Measurements from ENCODE around the gene A3GALT2. TPM values are rescaled to one million over a fixed set of nuclear protein-coding genes. Genes with fewer than 3 reads are reported as not detected.
"Not testable (repeated sequence)": the region's sequence is repeated elsewhere in the genome, so short reads cannot be mapped to it uniquely, and the experiment has no call there.

The A3GALT2 gene
- total RNA-seq, 2 donors from 2014 or later = 0.24 TPM; not detected in 1

DNA sequence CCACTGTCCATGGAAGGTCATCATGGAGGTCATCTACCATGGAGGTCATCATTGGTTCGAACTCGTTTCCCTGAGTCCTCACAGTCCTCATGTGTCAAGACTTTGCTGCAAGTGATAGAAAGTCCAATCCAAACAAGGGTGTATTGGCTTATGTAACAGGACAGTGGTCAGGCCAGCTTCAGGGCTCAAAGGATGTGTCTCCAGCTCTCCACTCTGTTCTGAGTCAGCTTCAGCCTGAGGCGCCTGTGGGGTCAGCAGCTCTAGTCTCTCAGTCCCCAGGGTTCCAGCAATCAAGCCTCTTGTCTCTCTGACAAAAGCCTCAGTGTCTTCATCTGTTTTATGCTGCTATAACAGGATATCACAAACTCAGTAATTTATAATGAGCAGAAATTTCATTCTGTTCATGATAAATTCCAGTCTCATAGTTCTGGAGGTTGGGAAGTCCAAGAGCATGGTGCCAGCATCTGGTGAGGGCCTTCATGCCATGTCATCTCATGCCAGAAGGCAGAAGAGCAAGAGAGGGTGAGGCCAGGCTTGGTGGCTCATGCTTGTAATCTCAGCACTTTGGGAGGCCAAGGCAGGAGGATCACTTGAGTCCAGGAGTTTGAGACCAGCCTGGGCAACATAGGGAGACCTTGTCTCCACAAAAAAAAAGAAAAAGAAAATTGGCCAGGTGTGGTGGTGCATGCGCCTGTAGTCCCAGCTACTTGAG lies 19.5 kb downstream of the A3GALT2 start:
- peak; percentile 38 for DNase-seq (ENCODE audit: low spot score)
- intact Hi-C loops (cut with DNase I) = loop anchor here in 1 of 2 donors (10.0 kb wide), 1 partner anchor 1113 kb away; no protein-coding TSS in a partner anchor

DNA sequence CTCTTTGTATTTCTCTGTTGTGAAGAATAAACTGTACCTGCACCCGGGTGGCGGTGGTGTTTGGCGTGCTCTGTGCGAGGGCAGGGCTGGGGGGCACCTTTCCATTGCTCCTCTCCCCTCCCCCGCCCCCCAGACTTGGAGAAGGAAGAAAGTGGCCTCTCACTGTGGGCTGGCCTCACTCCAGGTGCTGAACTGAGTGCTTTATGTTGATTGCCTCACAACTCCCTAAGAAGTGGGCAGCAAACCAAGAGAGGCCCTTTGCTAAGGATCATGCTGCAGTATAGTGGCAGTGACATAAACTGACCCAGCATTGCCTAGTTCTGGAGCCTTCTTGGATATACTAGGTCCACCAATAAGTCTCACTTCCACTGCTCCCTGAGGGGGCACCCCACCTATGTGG lies 20.2 kb downstream of the A3GALT2 start:
- DNase-seq (ENCODE audit: low spot score) = peak; percentile 83
- intact Hi-C loops (cut with DNase I) = loop anchor here in 1 of 2 donors (10.0 kb wide), 1 partner anchor 1114 kb away; no protein-coding TSS in a partner anchor

DNA sequence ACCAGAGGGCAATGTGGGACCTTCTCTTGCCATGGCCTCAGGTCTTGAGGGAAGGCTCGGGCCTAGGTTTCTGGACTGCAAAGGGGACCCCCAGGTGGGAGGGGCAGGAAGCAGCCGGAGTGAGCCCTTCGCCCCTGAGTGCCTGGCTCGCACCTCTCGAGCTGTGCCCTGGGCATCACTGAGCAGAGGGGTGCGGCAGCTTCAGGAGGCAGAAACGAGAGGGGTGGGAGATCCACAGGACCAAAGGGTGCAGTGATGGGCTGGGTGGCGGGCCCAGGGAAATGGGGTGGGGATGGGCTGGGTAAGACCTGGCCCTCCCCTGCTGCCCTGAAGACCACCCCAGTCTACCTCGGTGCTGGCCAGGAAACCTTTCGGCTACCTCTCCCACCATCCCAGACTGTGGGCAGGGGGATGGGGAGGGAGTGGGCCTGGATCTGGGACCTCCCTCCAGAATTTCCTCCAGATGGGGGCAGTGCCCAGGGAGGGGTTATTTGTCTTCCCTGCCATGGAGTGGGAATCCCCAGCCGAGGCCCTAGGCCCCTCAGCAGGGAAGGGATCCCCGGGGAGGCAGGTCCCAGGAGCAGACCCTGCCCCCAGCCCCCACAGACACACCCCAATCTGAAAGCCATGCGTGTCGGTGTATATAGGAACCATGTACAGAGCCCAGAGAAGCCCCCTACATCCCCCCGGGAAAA lies 21.3 kb downstream of the A3GALT2 start:
- DNase-seq (ENCODE audit: low spot score) = peak; percentile 61
- intact Hi-C loops (cut with DNase I) = loop anchor here (5.0 to 10.0 kb wide), 4 partner anchors 38 to 1115 kb away; no protein-coding TSS in a partner anchor

DNA sequence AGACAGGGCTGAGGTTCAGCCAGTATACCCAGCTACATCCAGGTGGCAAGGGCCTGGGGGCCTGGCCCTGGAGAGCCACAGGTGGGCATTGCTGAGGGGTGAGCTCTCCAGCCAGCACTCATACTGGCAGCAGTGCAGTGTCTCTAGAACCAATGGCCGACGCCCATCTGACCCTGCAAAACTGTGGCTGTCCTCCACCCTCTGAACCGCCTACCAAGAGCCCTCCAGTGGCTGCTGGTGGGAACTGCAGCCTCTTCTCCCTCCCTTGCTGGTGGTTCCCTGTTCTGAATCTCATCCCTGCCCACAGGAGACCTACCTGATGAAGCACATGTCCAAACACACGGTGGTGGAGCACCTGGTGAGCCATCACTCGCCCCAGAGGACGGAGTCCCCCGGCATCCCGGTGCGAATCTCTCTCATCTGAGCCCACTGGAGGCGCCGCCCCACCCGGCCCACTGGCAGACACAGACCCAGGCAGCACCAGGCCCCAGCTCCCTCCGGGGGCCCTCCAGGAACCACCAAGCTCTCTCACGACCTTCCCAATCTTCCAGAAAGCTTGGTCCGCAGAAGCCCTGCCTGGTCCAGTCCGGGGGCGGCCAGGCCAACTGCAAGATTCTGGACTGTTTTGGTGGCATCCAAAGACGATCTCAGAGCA lies 22.1 kb downstream of the A3GALT2 start:
- peak; percentile 93 for DNase-seq (ENCODE audit: low spot score)
- intact Hi-C loops (cut with DNase I) = loop anchor here (5.0 kb wide), 3 partner anchors 39 to 169 kb away; no protein-coding TSS in a partner anchor

DNA sequence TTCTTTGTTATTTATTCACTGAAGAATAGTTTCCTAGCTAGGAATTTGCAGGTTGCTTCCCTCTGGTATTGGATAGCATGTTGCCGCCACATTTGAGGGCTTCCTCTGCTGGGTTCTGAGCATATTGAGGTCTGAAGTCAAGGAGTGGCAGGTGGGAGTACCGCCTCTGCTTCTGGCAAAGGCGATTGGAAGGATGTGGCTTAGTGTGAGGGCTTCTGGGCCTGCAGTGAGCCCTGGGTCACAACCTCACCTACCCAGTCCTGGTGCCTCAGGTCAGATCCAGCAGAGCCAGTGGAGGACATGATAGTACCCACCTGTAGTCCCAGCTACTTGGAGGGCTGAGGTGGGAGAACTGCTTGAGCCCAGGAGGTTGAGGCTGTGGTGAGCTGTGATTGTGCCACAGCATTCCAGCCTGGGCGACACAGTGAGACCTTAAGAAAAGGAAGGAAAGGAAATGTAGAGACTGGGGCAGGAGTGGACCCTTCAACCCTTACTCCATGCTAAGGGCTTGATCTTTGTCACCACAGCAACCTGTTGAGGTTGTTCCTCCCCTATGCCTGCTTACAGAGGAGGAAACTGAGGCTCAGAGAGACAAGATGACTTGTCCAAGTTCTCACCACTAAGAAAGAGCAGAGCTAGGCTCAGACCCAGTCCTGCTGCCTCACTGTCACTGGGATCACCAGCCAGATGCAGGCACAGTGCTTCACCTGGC lies 22.8 kb downstream of the A3GALT2 start:
- intact Hi-C loops (cut with DNase I) = loop anchor here (5.0 kb wide), 3 partner anchors 39 to 169 kb away; no protein-coding TSS in a partner anchor

DNA sequence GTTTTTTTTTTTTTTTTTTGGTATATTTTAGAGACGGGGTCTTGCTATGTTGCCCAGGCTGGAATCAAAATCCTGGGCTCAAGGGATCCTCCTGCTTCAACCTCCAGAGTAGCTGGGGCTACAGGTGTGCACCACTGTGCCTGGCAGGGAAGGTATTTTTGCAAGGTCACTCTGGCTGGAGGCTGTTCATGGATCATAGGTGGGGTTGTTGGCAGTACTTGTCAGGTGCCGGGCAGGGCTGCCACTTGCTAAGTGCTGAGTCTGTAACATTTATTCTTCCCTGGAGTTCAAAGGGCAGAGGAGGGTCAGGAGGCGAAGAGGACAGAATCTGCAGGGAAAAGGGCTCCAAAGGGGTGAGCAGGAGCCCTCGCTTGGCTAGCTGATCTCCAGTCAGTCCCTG lies 24.1 kb downstream of the A3GALT2 start:
- intact Hi-C loops (cut with DNase I) = loop anchor here (5.0 kb wide), 3 partner anchors 40 to 170 kb away; no protein-coding TSS in a partner anchor
- DNase-seq (ENCODE audit: low spot score) = no peak

More for the DNA sequence above, 22.8 kb downstream of the A3GALT2 start:
- no peak for DNase-seq (ENCODE audit: low spot score)

DNA sequence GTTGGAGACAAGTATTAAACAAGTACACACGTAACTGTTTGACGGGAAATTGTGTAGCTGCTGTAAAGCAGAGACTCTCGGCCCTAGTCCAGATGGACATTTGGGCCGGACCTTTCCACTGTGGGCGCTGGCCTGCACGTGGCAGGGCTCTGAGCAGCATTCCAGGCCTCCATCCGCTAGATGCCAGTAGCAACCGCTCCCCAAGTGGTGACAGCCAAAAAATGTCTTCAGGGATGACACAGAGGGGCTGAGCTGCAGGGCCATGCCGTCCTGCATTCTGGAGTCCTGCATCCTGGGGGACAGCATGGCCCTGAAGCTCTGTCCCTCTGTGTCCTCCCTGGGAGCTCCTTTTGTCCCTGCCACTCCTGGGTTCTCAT lies 24.8 kb downstream of the A3GALT2 start:
- DNase-seq (ENCODE audit: low spot score) = peak; percentile 89
- intact Hi-C loops (cut with DNase I) = loop anchor here (5.0 kb wide), 3 partner anchors 41 to 171 kb away; no protein-coding TSS in a partner anchor

DNA sequence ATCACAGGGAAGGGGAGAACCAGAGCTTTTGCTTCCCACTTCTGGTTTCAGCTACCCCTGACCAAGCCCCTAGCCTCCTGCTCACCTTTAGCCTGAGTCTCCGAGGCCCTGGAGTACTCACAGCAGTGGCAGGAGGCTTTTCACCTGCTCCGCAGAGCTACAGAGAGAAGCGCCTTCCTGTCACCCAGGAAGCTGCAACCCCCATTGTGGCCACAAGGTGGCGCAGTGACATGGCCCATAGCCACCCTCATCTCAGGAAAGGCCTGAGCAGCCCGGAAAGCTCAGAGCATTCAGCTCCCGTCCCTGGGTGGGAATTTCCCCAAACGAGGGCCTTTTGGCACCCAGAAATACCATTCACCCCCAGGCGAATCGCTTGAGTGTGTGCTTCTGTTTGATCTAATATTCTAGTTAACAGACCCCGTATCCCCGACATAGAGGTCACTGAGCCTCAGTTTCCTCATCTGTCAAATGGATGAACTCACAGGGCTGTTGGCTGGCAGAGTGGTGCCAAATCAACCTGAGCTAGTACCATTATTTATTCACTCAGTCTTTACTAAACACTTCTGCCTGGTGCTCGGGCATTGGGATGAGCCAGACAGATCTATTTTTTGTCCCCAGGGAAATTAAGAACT lies 25.3 kb downstream of the A3GALT2 start:
- intact Hi-C loops (cut with DNase I) = loop anchor here (5.0 kb wide), 3 partner anchors 42 to 172 kb away; no protein-coding TSS in a partner anchor
- peak; percentile 96 for DNase-seq (ENCODE audit: low spot score)

DNA sequence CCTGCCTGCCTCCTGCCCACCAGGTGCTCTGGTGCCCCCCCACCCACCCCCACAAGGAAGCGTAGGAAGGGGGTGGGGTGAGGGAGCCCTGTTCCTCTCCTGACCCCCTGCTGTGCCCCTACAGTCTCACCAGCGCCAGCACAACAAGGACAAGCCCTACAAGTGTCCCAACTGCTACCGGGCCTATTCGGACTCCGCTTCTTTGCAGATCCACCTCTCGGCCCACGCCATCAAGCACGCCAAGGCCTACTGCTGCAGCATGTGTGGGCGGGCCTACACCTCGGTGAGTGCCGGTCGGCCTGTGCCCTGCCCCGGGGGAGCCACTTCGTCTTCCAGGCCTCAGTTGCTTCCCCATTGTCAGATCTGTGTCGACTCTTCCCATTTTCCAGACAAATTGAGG lies 25.9 kb downstream of the A3GALT2 start:
- DNase-seq (ENCODE audit: low spot score) = peak; percentile 68
- intact Hi-C loops (cut with DNase I) = loop anchor here (5.0 kb wide), 3 partner anchors 42 to 172 kb away; no protein-coding TSS in a partner anchor

DNA sequence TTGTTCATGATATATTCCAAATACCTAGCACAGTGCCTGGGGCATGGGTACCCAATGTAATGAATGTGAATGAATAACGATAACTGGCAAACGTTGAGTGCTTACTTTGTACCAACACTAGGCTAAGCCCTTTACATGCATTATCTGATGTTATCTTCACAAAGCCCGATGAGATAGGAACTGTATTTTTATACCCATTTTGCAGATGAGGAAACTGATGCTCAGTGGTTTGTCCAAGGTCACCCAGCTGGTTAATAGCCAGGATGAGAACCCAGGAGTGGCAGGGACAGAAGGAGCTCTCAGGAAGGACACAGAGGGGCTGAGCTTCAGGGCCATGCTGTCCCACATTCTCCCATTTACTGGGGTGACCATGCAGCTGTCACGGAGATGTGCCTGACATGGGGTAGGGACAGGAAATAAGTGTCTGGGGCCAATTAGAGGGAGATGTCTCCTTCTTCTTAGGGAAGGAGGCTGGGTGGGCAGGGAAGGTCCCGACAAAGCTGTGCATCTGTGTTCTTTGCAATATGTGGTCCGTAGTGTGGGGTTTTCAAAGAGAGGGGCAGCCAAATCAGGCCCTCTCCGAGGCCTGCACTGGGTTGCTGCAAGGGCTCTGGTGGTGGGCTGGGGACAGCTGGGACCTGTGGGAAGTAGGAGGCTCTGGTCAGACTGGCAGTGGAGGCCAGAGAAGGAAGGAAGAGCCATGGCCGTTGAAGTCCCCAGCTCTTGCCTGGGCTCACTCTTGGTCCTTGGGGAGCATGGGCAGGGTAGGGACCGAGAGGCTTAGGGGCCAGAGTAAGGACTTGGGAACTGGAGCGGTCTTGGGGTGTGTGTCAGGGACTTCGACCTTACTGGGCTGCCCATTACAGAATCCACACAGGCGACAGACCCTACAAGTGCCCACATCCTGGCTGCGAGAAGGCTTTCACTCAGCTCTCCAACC lies 26.6 kb downstream of the A3GALT2 start:
- intact Hi-C loops (cut with DNase I) = loop anchor here (5.0 kb wide), 3 partner anchors 43 to 173 kb away; no protein-coding TSS in a partner anchor
- DNase-seq (ENCODE audit: low spot score) = peak; percentile 71

DNA sequence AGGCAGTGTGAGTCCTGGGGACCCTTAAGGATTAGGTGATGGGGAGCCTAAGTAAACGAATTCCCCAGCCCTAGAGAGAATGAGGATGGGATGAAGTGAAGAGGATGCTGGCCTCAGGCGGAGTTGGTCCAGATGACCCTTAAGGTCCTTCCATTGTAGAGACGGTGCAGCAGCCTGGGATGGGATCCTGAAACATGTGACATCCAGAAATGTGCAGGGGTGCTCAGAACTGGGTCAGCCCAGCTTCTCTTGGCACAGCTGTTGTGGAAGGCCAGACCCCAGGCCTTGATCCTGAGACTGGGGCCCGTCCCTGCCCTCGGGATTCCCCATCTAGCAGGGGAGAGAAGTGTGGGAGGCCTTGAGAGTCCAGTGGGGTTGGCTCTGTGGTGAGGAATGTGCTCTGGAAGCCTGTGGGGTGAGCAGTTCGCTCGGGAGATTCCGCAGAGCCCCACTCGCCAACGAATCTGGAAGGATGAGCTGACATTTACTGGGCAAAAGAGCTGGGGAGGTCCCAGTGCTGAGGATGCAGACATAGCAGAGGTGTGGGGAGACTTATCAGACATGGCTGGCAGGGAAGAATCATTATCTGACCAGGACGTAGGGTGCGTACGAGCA lies 28.1 kb downstream of the A3GALT2 start:
- intact Hi-C loops (cut with DNase I) = loop anchor here in 1 of 2 donors (1.0 kb wide), 1 partner anchor 29 kb away; no protein-coding TSS in a partner anchor
- DNase-seq (ENCODE audit: low spot score) = peak; percentile 79

DNA sequence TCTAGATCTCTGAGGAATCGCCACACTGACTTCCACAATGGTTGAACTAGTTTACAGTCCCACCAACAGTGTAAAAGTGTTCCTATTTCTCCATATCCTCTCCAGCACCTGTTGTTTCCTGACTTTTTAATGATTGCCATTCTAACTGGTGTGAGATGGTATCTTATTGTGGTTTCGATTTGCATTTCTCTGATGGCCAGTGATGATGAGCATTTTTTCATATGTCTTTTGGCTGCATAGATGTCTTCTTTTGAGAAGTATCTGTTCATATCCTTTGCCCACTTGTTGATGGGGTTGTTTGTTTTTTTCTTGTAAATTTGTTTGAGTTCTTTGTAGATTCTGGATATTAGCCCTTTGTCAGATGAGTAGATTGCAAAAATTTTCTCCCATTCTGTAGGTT lies 30.3 kb downstream of the A3GALT2 start:
- intact Hi-C loops (cut with DNase I); DNase-seq (ENCODE audit: low spot score): not testable (repeated sequence)

DNA sequence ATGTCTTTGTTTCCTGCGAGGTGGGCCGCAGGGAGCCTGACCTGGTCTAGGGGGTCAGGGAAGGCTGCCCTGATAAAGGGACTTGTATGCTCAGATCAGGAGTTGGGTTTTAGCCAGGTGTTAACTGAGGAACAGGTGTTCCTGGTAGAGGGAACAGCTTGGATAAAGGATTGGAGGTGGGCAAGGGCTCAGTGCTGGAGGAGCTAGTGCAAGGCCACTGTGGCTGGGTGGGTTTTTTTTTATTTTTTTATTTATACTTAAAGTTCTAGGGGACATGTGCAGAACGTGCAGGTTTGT lies 31.1 kb downstream of the A3GALT2 start:
- intact Hi-C loops (cut with DNase I) = no loop called here
- no peak for DNase-seq (ENCODE audit: low spot score)

DNA sequence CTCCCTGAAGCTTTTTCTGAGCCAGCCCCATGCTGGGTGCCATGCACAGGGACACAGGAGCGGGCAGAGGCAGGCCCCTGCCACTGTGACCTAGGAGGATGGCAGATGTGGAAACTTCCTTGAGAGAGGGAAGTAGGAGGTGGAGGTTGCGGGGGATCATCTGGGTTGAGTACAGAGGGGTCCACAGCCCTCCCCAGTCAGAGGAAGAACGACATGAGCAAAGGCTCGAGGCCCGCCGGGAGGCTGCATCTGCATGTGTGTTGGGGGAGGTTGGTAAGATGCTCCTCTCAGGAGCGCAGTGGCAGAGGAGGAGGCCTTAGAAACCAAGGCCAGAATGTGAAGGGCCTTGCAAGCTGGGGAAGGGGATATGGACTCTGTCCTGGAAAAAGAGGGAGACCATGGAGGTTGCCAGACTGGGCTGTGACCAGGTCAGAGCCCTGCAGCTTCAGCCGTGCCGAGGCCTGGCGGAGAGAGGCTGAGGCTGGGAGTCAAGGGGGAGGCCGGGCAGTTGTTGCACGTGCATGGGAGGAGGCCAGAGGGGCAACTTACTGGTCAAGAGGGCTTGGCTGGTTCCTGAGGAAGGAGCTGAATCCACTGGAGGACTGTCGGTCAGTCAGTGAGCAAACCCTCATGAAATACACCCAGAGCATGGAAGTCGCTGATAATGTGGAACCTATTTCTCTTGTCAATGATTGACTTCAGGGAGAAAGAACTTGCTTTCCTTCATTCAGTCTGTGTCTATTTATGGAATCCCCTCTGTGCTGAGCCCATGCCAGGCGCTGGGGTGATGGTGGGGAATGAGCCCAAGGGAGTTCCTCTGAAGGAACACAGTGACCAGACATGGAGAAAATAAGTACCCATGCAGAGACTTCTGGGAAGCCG lies 31.7 kb downstream of the A3GALT2 start:
- intact Hi-C loops (cut with DNase I) = loop anchor here in 1 of 2 donors (1.0 kb wide), 1 partner anchor 31 kb away; no protein-coding TSS in a partner anchor
- no peak for DNase-seq (ENCODE audit: low spot score)

DNA sequence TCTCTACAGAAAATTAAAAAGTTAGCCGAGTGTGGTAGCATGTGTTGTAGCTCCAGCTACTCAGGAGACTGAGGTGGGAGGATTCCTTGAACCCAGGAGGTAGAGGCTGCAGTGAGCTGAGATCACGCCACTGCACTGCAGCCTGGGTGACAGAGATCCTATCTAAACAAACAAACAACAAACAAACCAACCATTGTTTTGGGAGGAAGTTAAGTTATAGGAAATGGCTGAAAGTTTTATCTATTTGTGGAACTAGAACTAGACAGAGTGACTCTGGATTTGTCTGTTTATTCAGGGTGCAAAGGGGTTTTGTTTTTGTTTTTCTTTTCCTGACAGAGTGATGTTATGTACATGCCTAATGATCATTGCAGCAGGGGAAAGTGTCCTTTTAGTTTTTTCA lies 33.6 kb downstream of the A3GALT2 start:
- DNase-seq (ENCODE audit: low spot score) = no peak
- intact Hi-C loops (cut with DNase I) = no loop called here

Measured in posterior vena cava (tissue), 2 donors.